ENCODE results near the gene ABHD12B. TPM values are rescaled to one million over a fixed set of nuclear protein-coding genes. Genes with fewer than 3 reads are reported as not detected.

The ABHD12B gene
- total and polyA plus RNA-seq, 4 donors, result 0.28 to 1.5 (median 0.94) TPM

DNA sequence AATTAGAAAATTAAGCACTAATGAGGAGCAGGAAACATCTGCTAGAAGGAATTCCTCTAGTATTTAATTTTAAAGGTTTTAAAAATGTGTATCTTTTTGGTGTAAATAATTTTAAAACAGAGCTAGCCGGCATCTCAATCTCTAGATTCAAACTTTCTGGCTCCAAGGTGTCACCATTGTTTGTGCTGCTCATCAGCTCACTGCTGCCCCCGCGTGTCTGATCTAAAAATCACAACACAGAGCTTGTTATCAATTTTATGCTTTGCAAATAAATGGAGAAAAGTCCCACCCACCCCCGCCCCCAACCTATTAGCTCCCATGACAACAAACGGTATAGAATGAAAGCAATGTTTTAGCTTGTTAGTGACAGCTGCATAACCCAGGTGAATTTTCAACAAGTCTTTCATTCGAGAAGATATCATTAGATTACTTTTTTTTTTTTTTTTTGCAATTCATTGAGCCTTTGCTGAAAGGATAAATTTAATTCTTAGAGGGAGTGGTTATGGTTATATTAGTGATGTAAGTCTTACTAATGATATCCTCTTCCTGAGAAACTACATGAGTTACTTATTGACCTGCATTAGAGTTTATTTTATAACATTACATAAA, 11.3 kb upstream of the ABHD12B start:
- no CpG with 5 or more reads among the region's 6 CpGs for WGBS (ENCODE audit: insufficient coverage)
- Histone ChIP-seq H3K4me3 (ENCODE audit: low read depth, low read length) (peak overlapping the region; percentile 59), H3K9me3 (ENCODE audit: control insufficient read depth, insufficient read depth, low read length) (no peaks in the 10 kb centered on the region), H3K36me3 (ENCODE audit: control insufficient read depth, insufficient read depth, low read length) (no peaks in the 10 kb centered on the region), H3K27me3 (ENCODE audit: control insufficient read depth, insufficient read depth, low read length) (no peaks in the 10 kb centered on the region), H3K27ac (ENCODE audit: low read depth, low read length) (peak overlapping the region; percentile 91), H3K4me1 (ENCODE audit: control insufficient read depth, insufficient read depth, low read length) (peaks cover 12% of the 10 kb centered on the region)
- DNase-seq (ENCODE audit: low read depth in 4 of 6, low spot score in 6 of 6), result peak; percentile 50 to 96 (median 80)

DNA sequence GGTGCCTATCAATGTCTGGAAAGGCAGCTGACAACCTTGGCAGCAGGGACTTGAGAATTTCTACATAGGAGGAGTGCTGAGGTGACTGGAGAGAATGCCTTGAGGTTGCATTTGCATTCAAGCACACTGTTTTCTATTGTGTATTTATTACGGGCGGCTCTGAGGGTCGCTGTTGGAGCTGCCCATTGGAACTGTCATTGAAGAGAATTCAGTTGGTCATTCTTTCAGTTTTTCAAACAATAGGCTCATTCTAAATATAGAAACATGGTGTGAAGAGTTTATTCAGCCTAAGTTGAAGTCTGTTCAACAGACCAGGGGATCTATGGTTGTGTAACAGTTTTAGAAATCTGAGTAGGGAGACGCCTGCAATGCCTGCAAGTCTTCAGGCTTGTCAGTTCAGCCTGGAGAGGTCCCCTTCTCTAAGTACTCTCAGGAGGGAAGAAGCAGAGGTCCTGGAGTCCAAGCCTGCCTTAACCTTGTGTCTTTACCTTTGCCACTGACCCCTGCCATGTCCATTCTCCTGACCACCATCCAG, 9.8 kb upstream of the ABHD12B start:
- DNase-seq (ENCODE audit: low read depth in 4 of 6, low spot score in 6 of 6), result no peak
- Histone ChIP-seq H3K9me3 (ENCODE audit: control insufficient read depth, insufficient read depth, low read length) (no peaks in the 10 kb centered on the region), H3K27ac (ENCODE audit: low read depth, low read length) (no peak overlapping the region), H3K27me3 (ENCODE audit: control insufficient read depth, insufficient read depth, low read length) (no peaks in the 10 kb centered on the region), H3K4me3 (ENCODE audit: low read depth, low read length) (no peak overlapping the region), H3K36me3 (ENCODE audit: control insufficient read depth, insufficient read depth, low read length) (no peaks in the 10 kb centered on the region), H3K4me1 (ENCODE audit: control insufficient read depth, insufficient read depth, low read length) (peaks cover 12% of the 10 kb centered on the region)
- WGBS (ENCODE audit: insufficient coverage), result 33% methylated on average over 1 of the region's 4 CpGs

DNA sequence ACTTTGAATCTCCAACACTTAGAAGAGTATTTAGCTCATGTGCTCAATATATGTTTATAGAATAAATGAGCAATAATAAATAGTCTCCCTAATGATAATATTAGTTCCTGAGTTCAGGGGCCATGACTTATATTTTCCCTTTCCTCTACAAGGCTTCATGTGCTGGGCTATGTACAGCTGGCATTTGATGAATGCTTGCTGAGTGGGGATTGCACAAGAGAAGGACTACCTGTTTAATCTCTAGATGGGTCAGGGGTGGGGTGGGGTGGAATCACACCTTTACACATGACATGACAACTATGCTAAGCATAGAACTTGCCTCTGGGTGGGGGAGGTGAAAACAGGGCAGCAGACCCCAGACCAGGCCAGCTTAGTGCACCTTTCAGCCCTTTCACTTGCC, 7.6 kb upstream of the ABHD12B start:
- Histone ChIP-seq H3K9me3 (ENCODE audit: control insufficient read depth, insufficient read depth, low read length) (no peaks in the 10 kb centered on the region), H3K27ac (ENCODE audit: low read depth, low read length) (no peak overlapping the region)
- DNase-seq (ENCODE audit: low read depth in 4 of 6, low spot score in 6 of 6), result no peak

DNA sequence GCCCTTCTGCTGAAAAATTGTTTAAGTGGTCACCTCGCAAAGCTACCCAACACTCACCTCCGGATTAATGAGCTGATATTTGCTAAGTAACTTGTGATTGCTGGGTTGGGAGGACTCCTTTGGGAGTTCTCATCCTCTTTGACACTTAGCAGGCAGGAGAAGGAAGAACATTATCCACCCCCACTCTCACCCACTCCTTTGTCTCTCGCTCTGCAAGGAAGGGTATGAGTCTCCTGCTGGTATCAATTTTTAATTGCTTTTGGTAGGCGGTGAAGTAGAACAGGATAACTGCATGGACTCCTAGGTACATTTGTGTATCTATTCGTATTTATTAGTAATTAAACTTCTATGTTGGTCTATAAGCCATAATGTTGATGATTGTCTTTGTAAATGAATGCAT, 6.9 kb upstream of the ABHD12B start:
- no CpG with 5 or more reads among the region's 5 CpGs for WGBS (ENCODE audit: insufficient coverage)
- no peaks in the 10 kb centered on the region for H3K36me3 ChIP-seq (ENCODE audit: control insufficient read depth, insufficient read depth, low read length)
- peaks cover 3% of the 10 kb centered on the region for H3K4me1 ChIP-seq (ENCODE audit: control insufficient read depth, insufficient read depth, low read length)
- no peaks in the 10 kb centered on the region for H3K9me3 ChIP-seq (ENCODE audit: control insufficient read depth, insufficient read depth, low read length)
- no peak overlapping the region for H3K4me3 ChIP-seq (ENCODE audit: low read depth, low read length)
- H3K27ac ChIP-seq (ENCODE audit: low read depth, low read length), result no peak overlapping the region
- DNase-seq (ENCODE audit: low read depth in 4 of 6, low spot score in 6 of 6), result peak in 1 of 6 donors; percentile 75
- H3K27me3 ChIP-seq (ENCODE audit: control insufficient read depth, insufficient read depth, low read length), result no peaks in the 10 kb centered on the region

More for the DNA sequence above, 7.6 kb upstream of the ABHD12B start:
- Histone ChIP-seq H3K27me3 (ENCODE audit: control insufficient read depth, insufficient read depth, low read length) (no peaks in the 10 kb centered on the region), H3K4me3 (ENCODE audit: low read depth, low read length) (no peak overlapping the region), H3K36me3 (ENCODE audit: control insufficient read depth, insufficient read depth, low read length) (no peaks in the 10 kb centered on the region), H3K4me1 (ENCODE audit: control insufficient read depth, insufficient read depth, low read length) (peaks cover 10% of the 10 kb centered on the region)

DNA sequence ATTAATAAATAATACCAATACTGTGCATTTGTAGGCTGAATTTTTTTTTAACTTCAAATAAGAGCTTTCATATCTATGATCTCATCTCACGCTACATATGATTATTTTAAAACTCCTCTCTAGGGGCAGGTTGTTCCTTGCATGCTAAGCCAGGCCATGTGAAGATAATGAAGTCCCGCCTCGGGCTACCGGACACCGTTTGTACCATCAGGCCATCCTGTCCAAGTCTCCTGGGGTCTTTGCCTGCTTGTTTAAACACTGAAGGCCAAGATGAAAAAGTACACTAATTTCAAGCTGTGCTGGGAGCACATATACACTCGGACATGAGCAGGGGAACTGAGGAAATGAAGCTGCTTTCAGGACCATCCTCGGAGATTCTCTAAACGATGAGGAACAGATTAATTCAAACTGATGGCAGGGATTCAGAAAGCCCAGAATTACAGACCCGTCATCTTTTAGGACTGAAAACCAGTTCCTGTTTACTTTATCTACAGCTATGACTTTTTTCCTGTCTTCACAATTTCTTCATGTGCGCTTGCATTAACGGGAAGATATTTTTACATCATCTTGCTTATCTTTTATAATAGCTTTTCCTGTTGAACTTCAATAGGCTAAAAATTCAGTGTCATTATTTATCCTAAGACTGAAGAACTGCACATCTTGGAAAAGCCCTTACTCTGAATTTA, 6.3 kb upstream of the ABHD12B start:
- H3K4me1 ChIP-seq (ENCODE audit: control insufficient read depth, insufficient read depth, low read length), result no peaks in the 10 kb centered on the region
- no peak for DNase-seq (ENCODE audit: low read depth in 4 of 6, low spot score in 6 of 6)
- no peaks in the 10 kb centered on the region for H3K36me3 ChIP-seq (ENCODE audit: control insufficient read depth, insufficient read depth, low read length)
- H3K9me3 ChIP-seq (ENCODE audit: control insufficient read depth, insufficient read depth, low read length), result no peaks in the 10 kb centered on the region
- WGBS (ENCODE audit: insufficient coverage), result 62% methylated on average over 9 of the region's 11 CpGs
- H3K27me3 ChIP-seq (ENCODE audit: control insufficient read depth, insufficient read depth, low read length), result no peaks in the 10 kb centered on the region
- no peak overlapping the region for H3K4me3 ChIP-seq (ENCODE audit: low read depth, low read length)
- H3K27ac ChIP-seq (ENCODE audit: low read depth, low read length), result no peak overlapping the region

DNA sequence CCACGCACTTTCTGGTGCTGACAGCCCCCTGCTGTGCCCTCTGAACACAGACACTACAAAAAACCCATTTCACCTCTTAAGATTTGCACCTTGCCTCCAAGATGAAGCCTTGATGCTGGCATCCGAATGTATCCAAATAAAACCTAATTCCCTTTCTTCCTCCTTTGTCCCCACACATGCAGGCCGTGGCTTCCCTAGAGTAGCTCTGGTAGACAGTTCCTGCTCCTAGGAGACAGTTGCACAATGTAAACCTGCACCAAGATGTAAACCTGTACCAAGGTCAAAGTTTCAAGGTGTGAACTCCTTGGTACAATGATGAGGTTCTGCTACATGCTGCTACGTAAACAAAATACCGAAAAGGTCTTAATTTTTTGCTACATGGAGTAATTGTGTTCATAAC, 625 bp upstream of the ABHD12B start:
- DNase-seq (ENCODE audit: low read depth in 4 of 6, low spot score in 6 of 6), result no peak
- Histone ChIP-seq H3K27ac (ENCODE audit: low read depth, low read length) (no peak overlapping the region), H3K4me1 (ENCODE audit: control insufficient read depth, insufficient read depth, low read length) (no peaks in the 10 kb centered on the region), H3K9me3 (ENCODE audit: control insufficient read depth, insufficient read depth, low read length) (no peaks in the 10 kb centered on the region), H3K36me3 (ENCODE audit: control insufficient read depth, insufficient read depth, low read length) (no peaks in the 10 kb centered on the region), H3K27me3 (ENCODE audit: control insufficient read depth, insufficient read depth, low read length) (peaks cover 11% of the 10 kb centered on the region), H3K4me3 (ENCODE audit: low read depth, low read length) (no peak overlapping the region)
- WGBS (ENCODE audit: insufficient coverage), result 79% methylated on average over 4 of the region's 5 CpGs

DNA sequence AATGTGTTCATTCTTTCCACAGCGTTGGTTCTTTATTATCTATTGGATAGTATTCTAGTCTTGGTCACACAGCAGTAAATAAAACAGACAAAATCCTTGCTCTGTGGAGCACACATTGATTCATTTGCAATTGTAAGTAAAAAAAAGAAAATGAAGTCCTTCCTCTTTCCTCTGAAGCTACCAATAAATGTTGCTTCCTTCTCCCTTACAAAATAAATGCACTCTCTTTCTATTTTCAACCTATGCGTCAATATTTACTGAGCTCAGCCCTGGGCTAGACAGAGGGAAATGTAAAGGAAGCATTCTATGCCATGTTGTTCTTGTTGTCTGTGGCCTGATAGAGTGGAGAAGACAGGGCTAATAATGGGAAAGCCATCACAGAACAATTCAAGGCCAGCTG, 2.9 kb downstream of the ABHD12B start:
- H3K27ac ChIP-seq (ENCODE audit: low read depth, low read length), result no peak overlapping the region

DNA sequence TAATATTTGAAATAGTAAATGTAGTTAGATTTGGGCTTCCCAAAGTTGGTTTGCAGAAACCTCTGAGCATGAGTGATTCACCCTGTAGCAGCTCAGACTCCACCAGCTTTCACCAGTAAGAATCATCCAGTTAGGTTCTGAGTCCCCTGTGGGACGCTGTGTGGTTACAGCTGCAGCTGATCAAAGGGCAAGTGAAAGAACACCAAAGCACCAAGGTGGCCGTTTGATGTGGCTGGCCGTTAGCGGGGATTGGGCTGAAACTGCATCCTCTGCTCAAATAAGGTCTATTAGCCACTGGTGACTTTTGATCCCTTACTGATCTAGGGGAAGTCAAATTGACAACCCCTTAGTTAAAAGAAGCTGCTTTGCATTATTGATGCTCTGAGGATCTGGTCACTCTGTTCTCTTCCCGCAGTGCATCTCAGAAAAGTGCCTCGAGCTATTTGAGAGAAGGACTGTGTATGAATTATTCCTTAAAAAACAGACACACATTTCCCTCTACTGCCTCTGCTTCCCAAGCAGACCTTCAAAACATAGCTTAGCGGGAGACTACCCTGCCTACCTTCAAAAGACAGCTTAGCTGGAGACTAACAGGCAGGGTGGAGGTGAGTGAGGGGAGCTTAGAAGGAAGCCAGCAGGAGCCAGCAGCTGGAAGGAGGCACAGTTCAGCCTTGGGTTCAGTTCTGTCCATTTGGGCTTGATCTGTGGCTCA, 3.7 kb downstream of the ABHD12B start:
- peaks cover 11% of the 10 kb centered on the region for H3K27me3 ChIP-seq (ENCODE audit: control insufficient read depth, insufficient read depth, low read length)
- H3K36me3 ChIP-seq (ENCODE audit: control insufficient read depth, insufficient read depth, low read length), result no peaks in the 10 kb centered on the region
- no peak overlapping the region for H3K27ac ChIP-seq (ENCODE audit: low read depth, low read length)
- WGBS (ENCODE audit: insufficient coverage), result 23% methylated on average over 4 of the region's 7 CpGs
- no peak for DNase-seq (ENCODE audit: low read depth in 4 of 6, low spot score in 6 of 6)
- no peaks in the 10 kb centered on the region for H3K9me3 ChIP-seq (ENCODE audit: control insufficient read depth, insufficient read depth, low read length)
- H3K4me1 ChIP-seq (ENCODE audit: control insufficient read depth, insufficient read depth, low read length), result no peaks in the 10 kb centered on the region
- no peak overlapping the region for H3K4me3 ChIP-seq (ENCODE audit: low read depth, low read length)

More for the DNA sequence above, 2.9 kb downstream of the ABHD12B start:
- peak in 1 of 6 donors; percentile 35 for DNase-seq (ENCODE audit: low read depth in 4 of 6, low spot score in 6 of 6)
- no peaks in the 10 kb centered on the region for H3K9me3 ChIP-seq (ENCODE audit: control insufficient read depth, insufficient read depth, low read length)
- no CpG with 5 or more reads among the region's 2 CpGs for WGBS (ENCODE audit: insufficient coverage)
- H3K27me3 ChIP-seq (ENCODE audit: control insufficient read depth, insufficient read depth, low read length), result peaks cover 11% of the 10 kb centered on the region
- no peaks in the 10 kb centered on the region for H3K4me1 ChIP-seq (ENCODE audit: control insufficient read depth, insufficient read depth, low read length)
- H3K4me3 ChIP-seq (ENCODE audit: low read depth, low read length), result no peak overlapping the region
- H3K36me3 ChIP-seq (ENCODE audit: control insufficient read depth, insufficient read depth, low read length), result no peaks in the 10 kb centered on the region

DNA sequence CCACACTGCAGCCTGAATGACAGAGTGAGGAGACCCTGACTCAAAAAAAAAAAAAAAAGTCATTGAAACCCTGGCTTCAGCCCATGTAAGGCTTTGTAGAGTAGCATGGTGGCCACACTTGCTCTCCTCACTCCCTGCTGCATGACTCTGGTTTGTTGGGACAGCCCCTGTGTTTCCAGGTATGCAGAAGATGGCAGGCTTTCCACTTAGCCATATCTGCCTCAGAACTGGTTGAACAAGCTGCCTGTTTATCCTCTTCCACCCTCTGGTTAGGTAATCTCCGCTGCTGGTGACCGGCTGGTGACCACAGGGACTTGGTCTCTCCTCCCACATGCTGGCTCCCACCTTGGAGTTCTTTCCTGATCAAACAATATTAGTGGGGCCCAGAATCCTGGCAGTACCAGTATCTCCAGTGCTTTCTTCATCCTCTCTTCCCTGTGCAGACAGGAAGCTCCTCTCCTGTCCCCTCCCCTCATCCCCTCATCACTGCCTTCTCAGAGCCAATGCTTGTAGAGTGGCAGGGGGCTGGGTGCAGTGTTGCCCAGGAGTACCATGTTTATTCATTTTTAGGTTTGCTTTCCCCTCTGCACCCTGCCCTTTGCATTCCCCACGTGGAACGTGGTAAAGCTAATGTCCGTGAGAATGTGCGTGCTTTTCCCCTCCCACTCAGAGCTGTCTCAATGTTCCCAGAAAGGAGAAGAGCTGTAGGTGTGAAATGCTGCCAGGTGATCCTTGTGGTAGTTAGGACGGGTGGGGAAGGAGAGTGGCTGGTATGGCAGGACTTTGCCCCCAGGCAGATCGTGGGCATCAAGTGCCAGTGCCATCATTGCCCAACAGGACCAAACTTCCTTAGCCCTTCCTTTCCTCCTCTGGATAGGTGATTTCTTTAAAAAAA, 11.3 kb downstream of the ABHD12B start:
- H3K27ac ChIP-seq (ENCODE audit: low read depth, low read length), result no peak overlapping the region
- 90% methylated on average over 2 of the region's 8 CpGs for WGBS (ENCODE audit: insufficient coverage)

More for the DNA sequence above, 11.3 kb downstream of the ABHD12B start:
- DNase-seq (ENCODE audit: low read depth in 4 of 6, low spot score in 6 of 6), result no peak
- Histone ChIP-seq H3K9me3 (ENCODE audit: control insufficient read depth, insufficient read depth, low read length) (no peaks in the 10 kb centered on the region), H3K36me3 (ENCODE audit: control insufficient read depth, insufficient read depth, low read length) (no peaks in the 10 kb centered on the region), H3K4me3 (ENCODE audit: low read depth, low read length) (no peak overlapping the region), H3K4me1 (ENCODE audit: control insufficient read depth, insufficient read depth, low read length) (no peaks in the 10 kb centered on the region), H3K27me3 (ENCODE audit: control insufficient read depth, insufficient read depth, low read length) (no peaks in the 10 kb centered on the region)

Data from spinal cord (tissue), 10 donors.